GM18498 (cell line): Measurements from ENCODE around the gene BOC.
"Not testable (repeated sequence)": the region's sequence is repeated elsewhere in the genome, so short reads cannot be mapped to it uniquely, and the experiment has no call there.

ENCODE experiments used
- ATAC-seq: cut with Tn5 transposase; IDR thresholded peaks from one replicate; pipeline ENCODE4 v1.9.1; 2021; ENCODE audit warnings: mild to moderate bottlenecking, moderate library complexity; ENCODE audit not compliant: unreplicated experiment

BOC gene

GRCh38 chr3:113211330-113212149 is at the start of gene BOC:
Gene BOC, plus strand, starts transcription at chr3:113211557. Its CDS starts 38,246 bp downstream, at chr3:113249803.
- no peak for ATAC-seq

GRCh38 chr3:113161661-113162060 is 49.7 kb upstream of the BOC start:
- no peak for ATAC-seq

GRCh38 chr3:113163152-113163551 is 48.2 kb upstream of the BOC start:
- no peak for ATAC-seq

GRCh38 chr3:113165841-113166240 is 45.5 kb upstream of the BOC start:
- ATAC-seq: no peak

GRCh38 chr3:113166357-113166718 is 45.0 kb upstream of the BOC start:
- no peak for ATAC-seq

GRCh38 chr3:113166719-113167492 is 44.5 kb upstream of the BOC start:
- no peak for ATAC-seq

GRCh38 chr3:113167825-113168801 is 43.2 kb upstream of the BOC start:
- no peak for ATAC-seq

GRCh38 chr3:113169891-113170452 is 41.4 kb upstream of the BOC start:
- ATAC-seq: no peak

- ATAC-seq: no peak
These were observed 40.6 kb upstream of the BOC start for GRCh38 chr3:113170771-113171170.

- not testable (repeated sequence) for ATAC-seq
These were observed 39.6 kb upstream of the BOC start for GRCh38 chr3:113171675-113172300.

GRCh38 chr3:113173102-113173501 is 38.3 kb upstream of the BOC start:
- ATAC-seq: no peak

GRCh38 chr3:113174304-113174703 is 37.1 kb upstream of the BOC start:
- ATAC-seq: no peak

GRCh38 chr3:113174801-113175485 is 36.4 kb upstream of the BOC start:
- no peak for ATAC-seq

GRCh38 chr3:113177526-113177925 is 33.8 kb upstream of the BOC start:
- ATAC-seq: no peak

- ATAC-seq: no peak
These were observed 32.0 kb upstream of the BOC start for GRCh38 chr3:113179235-113179824.

GRCh38 chr3:113183748-113184661 is 27.4 kb upstream of the BOC start:
- ATAC-seq: no peak

GRCh38 chr3:113185194-113185835 is 26.0 kb upstream of the BOC start:
- no peak for ATAC-seq

- no peak for ATAC-seq
These were observed 24.8 kb upstream of the BOC start for GRCh38 chr3:113186566-113186965.
